Stimulated activated CD4-positive, alpha-beta T cell treated with anti-CD3 and anti-CD28 coated beads, Interleukin-1b, Interleukin-23, amount 100 ng/mL, for 48 hours (primary cell): ENCODE results near the gene CTTNBP2NL.
"Not testable (repeated sequence)": the region's sequence is repeated elsewhere in the genome, so short reads cannot be mapped to it uniquely, and the experiment has no call there.

Experiments used
- DNase-seq: peaks from one replicate; pipeline ENCODE4 v3.0.0-alpha.2; 2020

CTTNBP2NL gene

DNA sequence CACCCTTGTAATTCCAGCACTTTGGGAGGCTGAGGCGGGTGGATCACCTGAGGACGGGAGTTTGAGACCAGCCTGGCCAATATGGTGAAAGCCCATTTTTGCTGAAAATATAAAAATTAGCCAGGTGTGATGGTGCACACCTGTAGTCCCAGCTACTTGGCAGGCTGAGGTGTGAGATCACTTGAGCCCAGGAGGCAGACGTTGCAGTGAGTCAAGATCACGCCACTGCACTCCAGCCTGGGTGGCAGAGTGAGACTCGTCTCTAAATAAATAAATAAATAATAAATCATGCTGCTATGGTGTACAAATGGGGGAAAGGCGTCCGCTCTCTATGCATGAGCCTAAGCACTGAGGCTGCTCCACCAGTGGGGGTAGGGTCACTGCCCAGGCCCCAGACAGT is 74.3 kb downstream of the CTTNBP2NL start:
- not testable (repeated sequence) for DNase-seq

DNA sequence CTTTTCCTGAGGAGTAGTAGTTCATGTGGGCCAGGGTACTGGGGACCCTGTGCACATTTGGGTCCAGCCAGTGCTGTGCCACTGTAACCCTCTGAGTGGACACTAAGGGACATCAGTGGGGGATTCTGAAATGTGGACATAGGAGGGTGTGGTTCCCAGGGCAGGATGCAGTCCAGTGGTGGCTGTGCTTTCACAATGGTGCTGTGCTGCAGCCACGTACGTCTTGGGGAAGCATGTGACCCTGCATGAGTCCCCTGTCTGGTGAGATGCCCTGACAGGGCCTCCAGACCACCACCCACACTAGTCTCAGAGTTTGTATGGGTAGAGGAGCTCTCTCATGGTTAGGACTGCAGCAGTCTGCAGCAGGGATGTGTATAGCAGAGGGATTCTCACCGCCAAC is 75.0 kb downstream of the CTTNBP2NL start:
- no peak for DNase-seq

DNA sequence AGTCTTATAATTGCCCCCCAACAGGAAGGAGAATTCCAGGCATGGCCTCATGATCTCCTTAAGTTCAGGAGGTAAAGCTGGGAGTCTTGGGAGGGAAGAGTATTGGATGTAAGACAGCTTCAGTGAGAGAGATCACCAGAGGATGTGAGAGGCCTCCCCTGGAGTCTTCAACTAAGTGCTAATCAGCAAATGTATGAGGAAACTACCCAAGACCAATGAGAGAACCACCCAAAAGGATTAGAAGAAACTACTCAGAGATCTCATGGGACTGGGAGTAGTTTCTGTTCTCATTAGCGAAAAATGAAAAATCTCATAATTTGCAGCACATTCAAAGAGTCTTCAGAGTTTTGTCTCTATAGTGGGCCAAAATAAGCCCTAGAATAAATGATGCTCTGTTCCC is 76.1 kb downstream of the CTTNBP2NL start:
- DNase-seq, result no peak

GRCh38 chr1:112477550-112477949 is 81.5 kb downstream of the CTTNBP2NL start:
- no peak for DNase-seq

DNA sequence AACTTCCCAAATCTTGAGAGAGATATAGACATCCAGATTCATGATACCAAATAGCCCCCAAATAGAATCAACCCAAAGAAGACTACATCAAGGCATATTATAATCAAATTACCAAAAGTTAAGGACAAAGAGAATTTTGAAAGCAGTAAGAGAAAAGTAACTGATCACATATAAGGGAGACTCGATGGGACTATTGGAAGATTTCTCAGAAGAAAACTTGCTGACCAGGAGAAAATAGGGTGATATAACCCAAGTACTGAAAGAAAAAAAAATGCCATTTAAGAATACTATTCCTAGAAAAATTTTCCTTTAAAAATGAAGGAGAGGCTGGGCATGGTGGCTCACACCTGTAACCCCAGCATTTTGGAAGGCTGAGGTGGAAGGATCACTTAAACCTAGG is 82.3 kb downstream of the CTTNBP2NL start:
- no peak for DNase-seq

GRCh38 chr1:112486063-112486462 is 90.0 kb downstream of the CTTNBP2NL start:
- DNase-seq, result not testable (repeated sequence)

GRCh38 chr1:112487686-112488085 is 91.7 kb downstream of the CTTNBP2NL start:
- DNase-seq, result not testable (repeated sequence)

GRCh38 chr1:112488141-112488540 is 92.1 kb downstream of the CTTNBP2NL start:
- DNase-seq, result no peak

DNA sequence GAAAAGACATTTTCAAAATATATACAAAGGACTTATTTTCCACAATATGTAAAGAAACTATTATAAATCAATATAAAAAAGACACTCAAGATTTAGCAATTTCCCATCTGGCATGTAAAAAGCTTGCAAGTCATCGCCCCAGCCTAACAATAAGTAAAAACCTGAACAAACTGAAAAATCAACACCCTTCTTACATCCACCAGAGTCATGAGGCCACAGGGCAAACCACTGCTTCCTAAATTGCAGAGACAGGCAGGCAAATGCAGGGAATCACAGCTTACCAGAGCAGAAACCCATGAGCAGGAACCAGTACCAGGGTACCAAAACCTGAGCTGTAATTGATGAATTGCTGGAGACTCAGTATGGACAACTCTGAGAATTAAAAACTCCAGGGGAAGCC is 96.1 kb downstream of the CTTNBP2NL start:
- no peak for DNase-seq

GRCh38 chr1:112493351-112493750 is 97.3 kb downstream of the CTTNBP2NL start:
- no peak for DNase-seq

- no peak for DNase-seq
Observed at GRCh38 chr1:112496290-112496689, 100.3 kb downstream of the CTTNBP2NL start.

GRCh38 chr1:112501810-112502641 is 106.0 kb downstream of the CTTNBP2NL start:
- peak; percentile 47 for DNase-seq

DNA sequence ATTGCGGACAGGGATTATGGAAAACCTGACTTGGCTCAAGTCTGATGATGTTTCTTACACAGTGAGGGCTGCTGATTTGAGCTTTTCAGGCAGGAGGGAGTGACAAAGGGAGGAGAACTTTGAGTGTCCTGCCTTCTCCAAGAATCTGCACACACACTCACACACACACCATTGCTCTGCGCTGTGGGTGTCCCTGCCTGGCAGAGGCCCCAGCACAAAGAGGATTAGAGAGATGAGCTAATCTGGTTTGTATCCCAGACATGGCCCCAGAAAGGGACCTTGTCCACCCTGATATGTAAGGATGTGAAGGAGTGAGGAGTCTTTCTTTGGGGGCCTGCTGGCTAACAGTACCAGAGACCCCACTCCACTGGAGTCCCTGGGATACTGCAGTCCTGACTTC is 106.8 kb downstream of the CTTNBP2NL start:
- DNase-seq, result no peak

DNA sequence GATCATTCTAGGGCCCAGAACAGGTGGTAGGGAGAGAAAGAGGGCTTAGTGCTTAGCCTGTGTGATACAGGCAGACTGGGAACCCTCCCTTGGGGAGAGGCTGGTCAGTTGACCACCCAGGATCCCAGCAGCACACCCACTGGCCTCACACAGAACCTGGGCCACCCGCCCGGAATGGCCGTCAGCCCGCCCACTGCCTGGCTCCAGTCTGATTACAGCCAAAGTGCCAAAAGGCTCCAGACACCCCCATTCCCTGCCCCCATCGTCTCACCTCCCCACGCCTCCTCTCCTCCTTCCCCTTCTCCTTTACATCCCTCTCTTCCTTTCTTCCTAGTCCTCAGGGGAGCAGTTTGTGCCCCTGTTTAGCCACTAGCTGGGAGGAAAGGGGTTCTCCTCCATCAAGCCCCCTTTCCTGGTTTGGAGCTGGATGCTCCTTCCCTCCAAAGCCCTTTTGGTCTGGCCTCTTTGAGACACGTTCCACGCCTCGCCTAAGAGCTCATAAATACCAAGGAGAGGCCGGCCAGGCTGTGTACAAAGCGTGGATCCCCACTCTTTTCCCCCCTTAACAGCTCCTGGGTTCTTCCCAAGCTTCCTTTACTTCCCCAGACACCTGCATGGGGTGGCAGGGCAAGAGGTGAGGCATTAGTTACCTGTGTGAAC is 108.1 kb downstream of the CTTNBP2NL start:
- no peak for DNase-seq

GRCh38 chr1:112504661-112505399 is 108.8 kb downstream of the CTTNBP2NL start:
- DNase-seq, result no peak

GRCh38 chr1:112505400-112505785 is 109.4 kb downstream of the CTTNBP2NL start:
- DNase-seq, result no peak

DNA sequence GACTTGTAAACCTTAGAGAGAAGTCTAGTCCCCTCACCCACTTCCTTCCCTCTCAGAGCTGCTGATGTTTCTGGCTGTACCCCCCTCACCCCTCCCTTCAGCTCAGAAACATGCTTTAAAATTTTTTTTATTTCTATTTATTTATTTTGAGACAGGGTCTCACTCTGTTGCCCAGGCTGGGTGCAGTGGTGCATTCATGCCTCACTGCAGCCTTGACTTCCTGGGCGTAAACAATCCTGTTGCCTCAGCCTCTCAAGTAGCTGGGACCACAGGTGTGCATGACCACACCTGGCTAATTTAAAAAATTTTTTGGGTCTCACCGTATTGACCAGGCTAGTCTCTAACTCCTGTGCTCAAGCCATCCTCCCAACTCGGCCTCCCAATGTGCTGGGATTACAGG is 109.9 kb downstream of the CTTNBP2NL start:
- DNase-seq, result no peak

GRCh38 chr1:112506306-112506705 is 110.3 kb downstream of the CTTNBP2NL start:
- DNase-seq, result no peak

- no peak for DNase-seq
Observed at GRCh38 chr1:112506731-112507130, 110.7 kb downstream of the CTTNBP2NL start.

DNA sequence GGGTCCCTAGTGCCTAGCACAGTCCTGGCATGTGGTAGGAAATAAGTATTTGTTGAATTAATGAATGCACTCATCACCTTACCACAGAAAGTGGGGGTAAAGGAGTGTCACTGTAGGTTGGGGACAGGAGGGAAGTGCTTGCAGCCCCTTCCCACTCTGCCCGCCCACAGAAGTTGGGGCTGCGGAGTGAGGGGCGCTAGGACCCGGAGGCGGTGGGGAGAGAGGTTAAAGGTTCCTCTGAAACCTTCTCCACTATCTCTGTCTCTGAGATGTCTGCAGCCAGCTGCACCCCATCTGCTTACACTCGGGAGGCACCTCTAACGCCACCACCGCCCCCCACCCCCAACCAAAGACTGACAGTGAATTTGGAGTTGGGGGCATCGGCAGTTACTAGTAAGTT is 111.3 kb downstream of the CTTNBP2NL start:
- no peak for DNase-seq

DNA sequence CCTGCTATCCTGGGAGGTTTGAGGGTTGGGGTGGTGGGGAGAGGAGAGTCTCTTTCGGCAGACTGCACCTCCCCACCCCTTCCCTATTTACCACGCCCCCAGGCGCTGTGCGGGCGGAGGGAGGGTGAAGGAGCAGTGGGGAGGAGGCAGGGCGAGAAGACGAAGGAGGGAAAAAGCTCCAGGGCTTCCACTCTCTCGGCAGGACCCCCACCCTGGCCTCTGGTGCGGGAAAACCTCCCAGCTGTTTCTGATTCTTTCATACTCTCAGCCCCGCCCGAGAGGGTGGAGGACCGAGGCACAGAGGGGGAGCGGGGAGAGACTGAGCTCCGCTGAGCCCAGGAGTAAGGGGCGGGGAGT is 111.9 kb downstream of the CTTNBP2NL start:
- DNase-seq, result no peak

- DNase-seq, result peak; percentile 42
Observed at GRCh38 chr1:112508278-112509004, 112.4 kb downstream of the CTTNBP2NL start, which contains the start of gene WNT2B. WNT2B (plus strand) TSS chr1:112508965; CDS start chr1:112509263, 298 bp downstream.
